H1 (cell line): ENCODE data around the gene GALNT15. TPM values are rescaled to one million over a fixed set of nuclear protein-coding genes. Genes with fewer than 3 reads are reported as not detected.

Experiments
- CTCF ChIA-PET: fragments of 300-600 bp; sonication (Branson Sonifier 250); formaldehyde crosslinking; loops from one replicate; lab custom pipeline; 2021; ENCODE audit not compliant: partially characterized antibody; lab: Charles Lee
- POLR2A ChIA-PET: fragments of 300-600 bp; sonication (Branson Sonifier 250); formaldehyde crosslinking; loops from one replicate; lab custom pipeline; 2021; ENCODE audit warnings: inconsistent platforms; ENCODE audit not compliant: partially characterized antibody; lab: Charles Lee
- DNase-seq, 2 experiments: peaks; one replicate each; pipeline versions ENCODE4 v3.0.0 to v3.0.0-alpha.2; 2010 to 2022; ENCODE audit warnings: low spot score in 2 of 2, low read depth in 1 of 2, mixed read lengths in 1 of 2
- FAIRE-seq: peaks from 2 replicates; lab custom pipeline; 2011; peaks lifted over from hg19 to GRCh38; lab: Jason Lieb, UNC
- H2AFZ ChIP-seq: 2 replicates; pipeline ENCODE4 v1.8.1; 2012; ENCODE audit warnings: low read length, inconsistent platforms
- H2AK5ac ChIP-seq: 2 replicates; pipeline ENCODE4 v1.6.1; 2013; ENCODE audit warnings: low read depth, low read length
- H2BK120ac ChIP-seq: replicated peaks from 2 replicates; pipeline ENCODE3; 2013; ENCODE audit warnings: low read depth, low read length, inconsistent platforms
- H2BK12ac ChIP-seq: 2 replicates; pipeline ENCODE4 v1.6.1; 2013; ENCODE audit warnings: low read depth, low read length
- H2BK15ac ChIP-seq: 2 replicates; pipeline ENCODE4 v1.6.1; 2013; ENCODE audit warnings: low read length
- H2BK20ac ChIP-seq: 2 replicates; pipeline ENCODE4 v1.6.1; 2013; ENCODE audit warnings: low read length
- H2BK5ac ChIP-seq: 2 replicates; pipeline ENCODE4 v1.6.1; 2013; ENCODE audit warnings: low read depth, low read length
- H3K14ac ChIP-seq: 2 replicates; pipeline ENCODE4 v1.6.1; 2013; ENCODE audit warnings: inconsistent platforms; ENCODE audit not compliant: insufficient read length
- H3K18ac ChIP-seq: 2 replicates; pipeline ENCODE4 v1.6.1; 2013; ENCODE audit warnings: low read length; ENCODE audit errors: extremely low read depth
- H3K23ac ChIP-seq: 2 replicates; pipeline ENCODE4 v1.6.1; 2013; ENCODE audit warnings: inconsistent platforms; ENCODE audit not compliant: insufficient read length
- H3K23me2 ChIP-seq: 2 replicates; pipeline ENCODE4 v1.6.1; 2013; ENCODE audit warnings: low read depth, low read length
- H3K27ac ChIP-seq: 2 replicates; pipeline ENCODE4 v1.6.1; 2011; ENCODE audit warnings: low read depth, low read length, inconsistent platforms
- H3K27me3 ChIP-seq, 4 experiments: replicated peaks in 1 of 4; 1 replicate in 1 of 4; 2 replicates in 3 of 4; pipeline versions ENCODE4 v1.6.1 to v1.8.1; 2011 to 2013; ENCODE audit warnings: low read length in 3 of 4, mild to moderate bottlenecking in 3 of 4, inconsistent platforms in 2 of 4, mixed read lengths in 2 of 4, moderate library complexity in 1 of 4; ENCODE audit not compliant: control insufficient read depth in 3 of 4, insufficient read depth in 3 of 4; ENCODE audit errors: extremely low read depth in 1 of 4
- H3K36me3 ChIP-seq, 4 experiments: 2 replicates each; pipeline versions ENCODE4 v1.6.1 to v1.8.1; 2011 to 2013; ENCODE audit warnings: mild to moderate bottlenecking in 4 of 4, low read length in 3 of 4, moderate library complexity in 2 of 4, control low read depth in 1 of 4, inconsistent platforms in 1 of 4; ENCODE audit not compliant: insufficient read depth in 4 of 4, control insufficient read depth in 2 of 4
- H3K4ac ChIP-seq: replicated peaks from 2 replicates; pipeline ENCODE3; 2013; ENCODE audit warnings: low read length, low read depth, mixed read lengths, inconsistent platforms; ENCODE audit not compliant: insufficient read length
- H3K4me1 ChIP-seq, 4 experiments: replicated peaks in 1 of 4; 1 replicate in 1 of 4; 2 replicates in 3 of 4; pipeline versions ENCODE4 v1.6.1 to v1.8.1; 2011 to 2013; ENCODE audit warnings: low read length in 3 of 4, inconsistent platforms in 2 of 4, mixed read lengths in 1 of 4; ENCODE audit not compliant: insufficient read depth in 4 of 4, control insufficient read depth in 3 of 4
- H3K4me2 ChIP-seq, 2 experiments: 2 replicates each; pipeline versions ENCODE4 v1.6.1 to v1.8.1; 2011 to 2013; ENCODE audit warnings: low read depth in 2 of 2, low read length in 2 of 2, control low read depth in 1 of 2, inconsistent platforms in 1 of 2, mild to moderate bottlenecking in 1 of 2; ENCODE audit not compliant: insufficient read depth in 1 of 2
- H3K4me3 ChIP-seq, 4 experiments: fragments of 200-600, 300-600 bp in 1 of 4; sonication (generic), shearing (Covaris generic), sonication (Bioruptor Twin) in 1 of 4; 2 replicates each; pipeline versions ENCODE4 v1.5.1 to v1.8.1; 2011 to 2016; ENCODE audit warnings: low read length in 4 of 4, low read depth in 3 of 4, control low read depth in 2 of 4, inconsistent platforms in 2 of 4, mild to moderate bottlenecking in 2 of 4, mixed read lengths in 1 of 4, moderate library complexity in 1 of 4; ENCODE audit not compliant: insufficient read depth in 2 of 4; ENCODE audit errors: extremely low read depth in 1 of 4
- H3K56ac ChIP-seq: replicated peaks from 2 replicates; pipeline ENCODE3; 2013; ENCODE audit warnings: low read depth, mild to moderate bottlenecking, mixed read lengths, low read length, inconsistent platforms; ENCODE audit not compliant: insufficient read length
- H3K79me1 ChIP-seq: 2 replicates; pipeline ENCODE4 v1.6.1; 2013; ENCODE audit warnings: low read depth, low read length, control low read depth
- H3K79me2 ChIP-seq, 2 experiments: 2 replicates each; pipeline versions ENCODE4 v1.6.1 to v1.8.1; 2012 to 2013; ENCODE audit warnings: low read length in 2 of 2, mild to moderate bottlenecking in 2 of 2, inconsistent platforms in 1 of 2; ENCODE audit not compliant: insufficient read depth in 2 of 2, control insufficient read depth in 1 of 2
- H3K9ac ChIP-seq, 4 experiments: replicated peaks in 1 of 4; 1 replicate in 1 of 4; 2 replicates in 3 of 4; pipeline versions ENCODE4 v1.6.1 to v1.8.1; 2011 to 2013; ENCODE audit warnings: low read depth in 3 of 4, low read length in 3 of 4, control low read depth in 2 of 4, mild to moderate bottlenecking in 2 of 4, moderate library complexity in 2 of 4, inconsistent platforms in 1 of 4; ENCODE audit errors: extremely low read depth in 1 of 4
- H3K9me3 ChIP-seq, 2 experiments: 2 replicates each; pipeline versions ENCODE4 v1.6.1 to v1.8.1; 2012 to 2013; ENCODE audit warnings: mild to moderate bottlenecking in 2 of 2, moderate library complexity in 2 of 2, control low read depth in 1 of 2, inconsistent platforms in 1 of 2, low read depth in 1 of 2, low read length in 1 of 2, mixed read lengths in 1 of 2; ENCODE audit not compliant: insufficient read depth in 2 of 2
- H4K20me1 ChIP-seq, 2 experiments: replicated peaks in 1 of 2; 2 replicates each; pipeline versions ENCODE3 to v1.8.1; 2011 to 2013; ENCODE audit warnings: inconsistent platforms in 2 of 2, low read length in 2 of 2, mild to moderate bottlenecking in 1 of 2; ENCODE audit not compliant: insufficient read depth in 2 of 2, control insufficient read depth in 1 of 2
- H4K5ac ChIP-seq: 2 replicates; pipeline ENCODE4 v1.6.1; 2013; ENCODE audit warnings: low read length, low read depth, mixed read lengths, inconsistent platforms; ENCODE audit not compliant: insufficient read length
- H4K8ac ChIP-seq: 2 replicates; pipeline ENCODE4 v1.8.0; 2013; ENCODE audit warnings: mild to moderate bottlenecking, moderate library complexity, low read length, inconsistent platforms; ENCODE audit not compliant: insufficient read depth; ENCODE audit errors: extremely low read depth
- H4K91ac ChIP-seq: replicated peaks from 2 replicates; pipeline ENCODE3; 2013; ENCODE audit warnings: low read length, mixed read lengths, inconsistent platforms; ENCODE audit not compliant: insufficient read length
- GTF2F1 ChIP-seq: IDR thresholded peaks from 2 replicates; pipeline ENCODE4 v1.6.1; 2012; ENCODE audit warnings: low read depth, low read length, improper control_type of control experiment, borderline replicate concordance
- JUN ChIP-seq: IDR thresholded peaks from 2 replicates; pipeline ENCODE4 v1.6.1; 2011; ENCODE audit warnings: low read depth, mild to moderate bottlenecking, improper control_type of control experiment, low read length
- POLR2AphosphoS5 ChIP-seq: IDR thresholded peaks from 2 replicates; pipeline ENCODE4 v1.6.1; 2011; ENCODE audit warnings: low read depth, low read length
- WGBS, 2 experiments: shearing (Covaris generic) in 1 of 2; methylation state at CpG; one replicate each; pipeline versions ENCODE4 v1.1.6 to v1.1.7; 2013 to 2015; ENCODE audit warnings: low lambda C conversion rate in 2 of 2, mixed read lengths in 2 of 2, inconsistent platforms in 1 of 2, low coverage in 1 of 2, missing lambda C conversion rate in 1 of 2; ENCODE audit not compliant: insufficient replicate concordance in 2 of 2, insufficient coverage in 1 of 2, insufficient read length in 1 of 2; ENCODE audit errors: extremely low coverage in 1 of 2, missing lambda C conversion rate in 1 of 2; 5-methylcytosine and 5-hydroxymethylcytosine counted together
- polyA plus RNA-seq, 7 experiments: library from polyadenylated mRNA; depleted of rRNA in 3 of 7; stranded (reverse) in 5 of 7; unstranded in 2 of 7; fragments of >200 nt in 5 of 7; fragments of 200-250 nt in 2 of 7; gene quantifications; 1 replicate in 5 of 7; 2 replicates in 1 of 7; 4 replicates in 1 of 7; pipeline versions ENCODE4 v1.2.1 to v1.2.3, GENCODE V29; 2011 to 2013; ENCODE audit warnings: missing spikeins in 2 of 7, mixed read lengths in 2 of 7
- total RNA-seq: library from RNA; stranded (reverse); fragmentation: NEBNext Ultra II Directional; extraction: Animal tissue kit (Norgen Biotek cat#: 25700); gene quantifications from 2 replicates; pipeline ENCODE4 v1.2.1, GENCODE V29; 2021

The GALNT15 gene
- total and polyA plus RNA-seq, 2 of the 8 experiments (the other 6 are each of a cell fraction or from before 2014, with no cell fraction given) = 0.02 TPM; not detected in 1

- Histone ChIP-seq H2BK120ac (no peak overlapping the region), H3K23me2 (no peaks in the 10 kb centered on the region), H3K4me3 (no peak overlapping the region), H3K14ac (no peak overlapping the region), H3K79me1 (no peaks in the 10 kb centered on the region), H3K79me2 (no peaks in the 10 kb centered on the region), H2AK5ac (no peak overlapping the region), H3K56ac (no peak overlapping the region), H3K36me3 (no peaks in the 10 kb centered on the region), H4K8ac (no peak overlapping the region), H3K4me1 (peaks cover 0 to 3% (median 0%) of the 10 kb centered on the region in 4 experiments; a peak in 1 of 7 replicates), H3K27ac (no peak overlapping the region), H4K91ac (no peak overlapping the region), H3K18ac (no peak overlapping the region), H3K9me3 (no peaks in the 10 kb centered on the region), H2BK5ac (no peak overlapping the region), H3K4ac (no peak overlapping the region), H2BK20ac (no peak overlapping the region), H3K23ac (no peak overlapping the region), H2AFZ (no peak overlapping the region), H4K5ac (no peak overlapping the region), H3K27me3 (no peaks in the 10 kb centered on the region), H3K9ac (no peak overlapping the region), H4K20me1 (no peaks in the 10 kb centered on the region), H3K4me2 (no peak overlapping the region), H2BK12ac (no peak overlapping the region), H2BK15ac (no peak overlapping the region)
- WGBS, 2 experiments = 88% methylated on average over 7 of the region's 7 CpGs; no CpG with 5 or more reads in 1 of the 2 experiments
- ChIA-PET CTCF (interaction anchor here (1.1 to 4.2 kb wide), 10 partner anchors 10 to 133 kb away, joined by 3 to 18 read pairs (median 5); no protein-coding TSS in a partner anchor), POLR2A (no interaction called here)
- FAIRE-seq (no peak), DNase-seq (no peak)
- no peak for TF ChIP-seq GTF2F1
- TF ChIP-seq JUN = no peak
- TF ChIP-seq POLR2AphosphoS5 = no peak
Measured at GRCh38 chr3:16183601-16184270, 9.3 kb downstream of the GALNT15 start.
